Stimulated activated CD4-positive, alpha-beta T cell treated with anti-CD3 and anti-CD28 coated beads, TNF-alpha, amount 100 ng/mL, for 1 hour (primary cell): ENCODE measurements around the gene HS3ST5.
"Not testable (repeated sequence)": the region's sequence is repeated elsewhere in the genome, so short reads cannot be mapped to it uniquely, and the experiment has no call there.

Experiments
- DNase-seq, 3 donors: peaks; one replicate each; pipeline ENCODE4 v3.0.0-alpha.2; 2020; ENCODE audit warnings: low read depth in 3 of 3, low spot score in 1 of 3

HS3ST5 gene

DNA sequence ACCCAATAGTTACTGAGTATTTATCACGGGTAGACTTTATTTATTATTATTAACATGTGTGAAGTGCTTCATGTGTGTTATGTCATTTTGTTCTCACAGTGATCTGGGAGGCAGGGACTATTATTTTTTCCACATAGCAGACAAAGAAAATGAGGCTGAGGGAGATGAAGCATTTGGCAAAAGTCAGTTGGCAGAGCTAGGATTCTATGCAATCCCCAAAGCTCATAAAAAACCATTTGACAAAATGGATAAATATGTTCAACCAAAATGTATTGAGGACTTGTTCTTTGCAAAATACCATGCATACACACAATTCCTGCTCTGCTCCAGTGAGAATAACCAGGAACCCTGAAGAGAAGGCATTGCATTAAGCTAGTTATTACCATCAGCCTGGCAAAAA, 184.4 kb downstream of the HS3ST5 start:
- no peak for DNase-seq

DNA sequence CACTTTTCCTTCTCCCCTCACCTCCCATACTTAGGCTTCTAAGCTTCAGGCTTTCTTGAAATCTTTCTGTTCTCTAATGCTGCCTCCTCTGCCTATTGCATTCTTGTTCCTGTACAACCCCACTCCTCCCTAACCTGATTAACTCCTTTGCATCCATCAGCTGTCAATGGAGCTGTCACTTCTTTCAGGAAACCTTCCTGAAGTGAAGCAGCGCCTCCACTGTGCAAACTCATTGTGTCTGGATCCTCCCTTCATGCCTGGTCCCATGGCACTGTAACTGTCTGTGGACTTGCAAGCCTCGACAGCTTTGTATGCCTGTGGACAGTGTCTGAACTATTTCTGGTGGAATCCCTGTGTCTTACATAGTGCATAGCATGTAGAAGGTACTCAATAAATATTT, 185.0 kb downstream of the HS3ST5 start:
- no peak for DNase-seq

DNA sequence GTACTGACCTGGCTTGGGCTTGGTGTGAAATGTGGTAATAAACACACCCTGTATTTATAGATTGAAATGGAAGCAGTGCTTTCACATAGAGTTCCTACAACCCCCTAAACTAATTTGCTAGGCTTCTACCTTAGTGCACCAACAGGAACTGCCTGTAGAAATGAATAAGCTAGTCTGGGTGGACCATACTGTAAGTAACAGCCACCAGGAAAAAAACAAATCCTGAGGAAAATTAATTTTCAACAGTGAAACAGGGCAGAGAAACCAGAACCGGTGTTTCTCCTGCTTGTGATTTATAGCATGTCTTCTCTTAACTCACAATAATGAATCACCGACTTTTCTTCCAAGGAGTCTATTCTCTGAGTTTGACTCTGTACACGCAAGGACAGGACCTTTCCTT, 187.1 kb downstream of the HS3ST5 start:
- DNase-seq: no peak

DNA sequence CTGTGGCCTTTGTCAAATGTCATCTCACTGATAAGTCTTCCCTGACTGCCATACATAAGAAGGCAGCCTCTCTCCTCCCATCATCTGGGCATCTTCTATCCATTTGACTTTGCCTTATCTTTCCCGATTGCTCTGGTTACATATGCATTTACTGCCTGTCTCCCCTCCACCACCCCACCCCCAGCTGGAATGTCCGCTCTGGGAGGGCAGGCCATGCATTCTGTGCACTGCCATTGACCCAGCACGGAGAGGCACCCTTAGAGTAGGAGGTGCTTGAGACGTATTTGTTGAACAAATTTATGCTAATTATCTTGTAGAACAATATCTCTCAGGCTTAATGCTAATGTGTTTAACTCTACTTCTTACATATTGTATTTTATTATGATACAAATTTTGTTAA, 188.0 kb downstream of the HS3ST5 start:
- no peak for DNase-seq

DNA sequence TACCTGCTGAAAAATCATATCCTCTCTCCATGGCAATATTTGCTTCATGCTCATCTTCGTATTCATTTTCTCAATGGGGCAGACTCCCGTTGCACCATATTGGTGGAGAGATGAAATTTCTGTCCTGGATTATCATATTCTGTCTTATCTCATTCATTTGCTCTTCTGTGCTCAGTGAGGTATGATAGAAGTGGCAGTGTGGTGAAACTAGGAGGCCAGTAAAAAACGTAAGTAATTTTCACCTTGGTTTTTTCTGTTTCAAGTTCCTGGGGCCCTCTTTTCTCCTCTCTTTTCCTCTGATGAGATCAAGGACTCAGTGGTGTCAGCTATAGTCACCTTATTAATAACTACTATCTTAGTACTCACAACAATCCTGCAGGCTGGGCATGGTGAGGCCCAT, 189.4 kb downstream of the HS3ST5 start:
- DNase-seq: no peak

DNA sequence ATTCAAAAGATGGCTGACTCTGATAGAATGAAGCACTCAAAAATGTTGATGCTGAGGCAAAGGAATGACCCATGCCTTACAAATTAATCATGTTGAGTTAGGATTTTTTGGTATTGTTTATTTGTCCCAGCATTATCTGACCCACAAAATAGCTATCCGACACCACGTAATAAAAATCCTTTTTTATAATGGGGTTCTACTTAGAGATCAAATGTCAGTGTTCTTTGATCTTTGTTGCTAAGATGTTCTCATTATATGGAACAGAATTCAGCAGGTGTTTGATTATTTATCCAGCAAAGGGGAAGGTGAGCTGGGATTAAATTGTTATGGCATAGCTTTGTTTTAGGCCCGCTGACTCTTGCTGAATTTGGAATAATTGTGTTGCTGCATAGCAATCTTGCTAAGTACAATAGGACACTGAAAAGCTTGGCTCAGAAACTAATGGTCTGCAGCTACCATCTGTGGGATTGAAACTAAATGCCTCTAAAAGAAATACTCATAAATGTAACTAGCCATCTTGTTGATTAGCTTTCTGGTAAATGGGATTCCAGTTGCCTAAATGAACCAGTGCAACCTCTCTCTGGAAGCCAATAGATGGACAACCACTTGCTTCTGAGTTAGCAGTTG, 191.6 kb downstream of the HS3ST5 start:
- DNase-seq: no peak

DNA sequence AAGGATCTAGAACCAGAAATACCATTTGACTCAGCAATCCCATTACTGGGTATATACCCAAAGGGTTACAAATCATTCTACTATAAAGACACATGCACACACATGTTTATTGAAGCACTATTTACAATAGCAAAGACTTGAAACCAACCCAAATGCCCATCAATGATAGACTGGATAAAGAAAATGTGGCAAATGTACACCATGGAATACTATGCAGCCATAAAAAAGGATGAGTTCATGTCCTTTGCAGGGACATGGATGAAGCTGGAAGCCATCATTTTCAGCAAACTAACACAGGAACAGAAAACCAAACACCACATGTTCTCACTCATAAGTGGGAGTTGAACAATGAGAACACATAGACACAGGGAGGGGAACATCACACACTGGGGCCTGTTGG, 193.6 kb downstream of the HS3ST5 start:
- not testable (repeated sequence) for DNase-seq

DNA sequence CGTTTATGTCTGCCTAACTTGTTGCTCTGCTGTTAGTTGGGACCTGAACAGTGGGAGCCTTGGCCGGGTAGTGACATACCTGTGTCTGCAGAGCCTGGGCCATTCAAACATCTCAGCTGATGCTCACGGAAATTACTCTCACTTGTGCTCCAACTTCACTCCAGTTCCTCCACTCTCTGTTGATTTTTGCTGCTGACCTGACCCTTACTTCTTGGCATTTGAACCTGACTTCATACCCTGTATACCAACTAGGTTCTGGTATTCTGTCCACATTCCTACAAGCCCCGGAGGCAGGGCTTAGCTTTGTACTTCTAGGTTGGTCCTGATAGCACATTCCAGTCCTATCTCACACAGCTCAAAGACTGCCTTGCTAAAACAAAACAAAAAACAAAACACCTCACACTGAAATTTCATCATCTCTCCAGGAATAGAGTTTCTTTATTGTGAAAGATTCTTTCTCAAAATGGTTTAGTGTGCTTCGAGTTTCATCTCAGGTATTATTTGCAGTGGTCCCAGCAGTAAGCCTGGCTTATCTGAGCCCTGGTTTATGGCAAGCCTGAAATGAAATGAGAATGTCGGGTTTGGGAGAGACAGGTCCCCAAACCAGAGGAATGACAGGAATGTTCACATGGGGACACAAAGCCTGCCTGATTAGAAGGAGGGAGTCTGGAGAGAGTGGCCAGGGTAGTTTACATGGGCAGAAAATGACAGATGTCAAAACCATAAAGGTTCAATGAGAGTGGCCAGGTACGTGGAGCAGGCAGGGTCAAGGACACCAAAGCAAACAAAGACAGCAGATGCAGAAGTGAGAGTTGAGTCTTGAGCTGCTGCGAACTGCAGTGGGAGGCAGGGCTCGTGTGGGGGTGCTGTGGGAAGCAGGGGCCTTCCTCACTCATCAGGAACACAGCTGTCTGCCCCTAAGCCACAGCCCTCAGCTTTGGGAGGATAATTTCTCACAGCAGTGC, 197.7 kb downstream of the HS3ST5 start:
- DNase-seq: no peak

DNA sequence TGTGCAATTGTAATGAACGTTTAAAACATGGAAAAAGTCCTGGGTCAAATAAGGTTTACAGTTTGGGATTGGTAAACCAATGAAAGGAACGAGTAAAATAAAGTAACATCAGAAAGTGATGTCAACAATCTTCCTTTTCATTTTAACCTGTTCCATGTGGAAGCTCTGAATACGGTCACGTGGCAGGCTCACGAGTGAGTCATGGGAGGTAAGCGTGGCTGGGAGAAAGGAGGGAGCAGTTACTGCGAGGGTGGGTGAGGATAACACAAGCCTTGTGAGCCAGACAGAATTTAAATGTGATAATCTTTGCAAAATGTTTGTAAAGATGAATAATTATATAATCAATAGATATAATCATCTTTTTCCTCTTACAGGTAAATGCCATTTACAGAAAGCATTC, 200.6 kb downstream of the HS3ST5 start:
- DNase-seq: no peak

DNA sequence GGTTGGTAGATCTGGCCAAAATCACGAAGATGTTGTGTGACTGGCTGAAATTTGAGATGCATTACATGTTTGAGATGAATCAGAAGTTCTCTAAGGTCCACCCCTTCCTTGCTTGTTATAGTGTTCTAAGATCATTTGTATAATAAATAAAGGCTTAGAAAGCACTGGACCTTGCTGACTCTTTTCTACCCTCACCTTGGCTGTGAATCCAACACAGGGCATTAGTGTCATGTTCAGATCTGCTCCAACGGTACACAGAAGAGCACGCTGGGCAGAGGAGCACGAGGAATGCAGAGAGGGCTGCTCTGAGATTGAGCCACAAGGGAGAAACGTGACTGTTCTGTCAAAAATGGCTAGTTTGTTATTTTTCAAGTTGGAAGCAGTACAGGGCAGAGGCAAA, 202.4 kb downstream of the HS3ST5 start:
- no peak for DNase-seq

DNA sequence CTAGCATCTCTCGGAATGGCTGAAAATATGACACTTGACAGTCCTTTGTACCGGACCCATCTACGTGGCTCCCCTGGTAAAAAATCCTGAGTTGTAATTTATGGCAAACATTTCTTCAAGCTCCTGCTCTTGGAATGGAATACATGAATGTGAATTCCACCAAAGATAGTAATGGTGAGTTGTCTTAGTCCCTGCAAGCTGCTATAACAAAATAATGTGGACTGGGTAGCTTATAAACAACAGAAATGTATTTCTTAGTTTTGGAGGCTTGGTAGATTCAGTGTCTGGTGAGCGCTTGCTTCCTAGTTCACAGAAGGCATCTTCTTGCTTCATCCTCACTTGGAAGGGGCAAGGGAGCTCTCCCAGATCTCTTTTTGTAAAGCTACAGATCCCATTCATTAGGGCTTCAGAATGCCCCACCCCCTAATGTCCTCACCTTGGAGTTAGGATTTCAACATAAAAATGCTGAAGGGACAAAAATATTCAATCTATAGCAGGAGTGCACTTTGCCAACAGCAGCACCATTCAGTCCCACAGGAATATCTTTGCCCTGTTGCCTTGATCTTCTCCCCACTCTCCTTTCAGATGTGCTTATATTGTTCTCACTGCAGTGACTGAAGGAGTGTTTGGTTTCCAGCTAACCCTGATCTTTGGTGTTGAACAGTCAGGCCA, 204.1 kb downstream of the HS3ST5 start:
- DNase-seq: no peak

DNA sequence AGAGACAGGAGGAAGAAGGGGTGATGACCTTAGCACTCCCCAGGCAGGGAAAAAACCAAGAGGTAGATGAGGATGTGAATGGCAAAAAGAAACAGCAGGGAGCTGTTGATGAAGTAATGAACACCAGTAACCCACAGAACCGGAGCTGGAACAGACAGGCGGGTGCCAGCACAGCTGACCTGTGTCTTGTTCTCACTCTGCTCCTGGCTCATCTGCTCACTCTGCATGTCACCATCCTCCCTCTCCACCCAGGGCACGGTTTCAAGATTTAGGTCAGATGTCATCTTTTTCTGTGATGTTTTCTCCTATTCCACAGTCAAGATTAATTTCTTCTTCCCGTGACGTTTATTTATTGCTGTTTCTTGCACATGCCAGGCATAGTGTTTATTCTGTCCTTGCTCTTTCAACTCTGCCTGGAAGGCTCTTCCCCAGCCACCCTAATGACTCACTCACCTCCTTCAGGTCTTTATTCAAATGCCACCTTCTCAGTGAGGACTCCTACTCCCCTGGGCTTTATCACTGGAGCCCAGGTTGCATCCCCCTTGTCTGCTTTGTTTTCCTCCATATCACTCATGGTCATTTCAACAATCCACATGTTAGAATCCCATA, 207.4 kb downstream of the HS3ST5 start:
- no peak for DNase-seq

DNA sequence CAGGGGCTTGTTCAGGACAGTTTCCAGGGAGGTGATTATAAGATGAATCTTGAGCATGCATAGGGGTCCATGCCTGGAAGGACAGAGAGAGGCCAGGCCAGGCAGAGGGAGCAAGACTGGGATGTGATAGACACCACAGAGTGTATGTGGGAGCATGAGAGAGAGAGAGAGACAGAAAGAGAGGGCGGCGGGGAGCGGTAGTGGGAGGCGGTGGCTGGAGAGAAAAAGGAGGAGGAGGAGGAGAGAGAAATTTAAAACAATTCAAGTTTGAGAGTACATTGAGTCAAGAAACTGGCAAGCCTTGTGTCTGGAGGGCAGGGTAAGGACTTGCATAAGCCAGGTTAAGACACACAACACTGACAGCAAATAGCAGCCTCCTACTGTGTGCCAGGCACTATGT, 209.0 kb downstream of the HS3ST5 start:
- no peak for DNase-seq

DNA sequence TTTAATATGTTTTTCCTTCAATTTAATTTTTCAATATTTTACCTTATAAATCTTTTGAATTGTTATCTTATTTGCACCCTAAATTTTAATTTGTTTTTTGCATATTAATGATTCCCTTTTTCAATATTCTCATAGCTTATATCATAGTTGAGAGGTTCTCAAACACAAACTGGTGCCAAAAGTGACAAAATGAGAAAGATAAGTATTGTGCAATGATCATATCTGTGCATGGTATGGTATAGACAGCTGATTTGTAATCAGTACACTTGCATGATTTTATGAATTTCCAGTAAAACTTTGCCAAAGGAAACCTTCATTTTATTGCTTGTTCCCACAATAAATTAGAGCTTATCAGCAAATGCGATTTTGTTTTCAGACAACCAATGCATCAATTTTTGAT, 210.9 kb downstream of the HS3ST5 start:
- DNase-seq: no peak

DNA sequence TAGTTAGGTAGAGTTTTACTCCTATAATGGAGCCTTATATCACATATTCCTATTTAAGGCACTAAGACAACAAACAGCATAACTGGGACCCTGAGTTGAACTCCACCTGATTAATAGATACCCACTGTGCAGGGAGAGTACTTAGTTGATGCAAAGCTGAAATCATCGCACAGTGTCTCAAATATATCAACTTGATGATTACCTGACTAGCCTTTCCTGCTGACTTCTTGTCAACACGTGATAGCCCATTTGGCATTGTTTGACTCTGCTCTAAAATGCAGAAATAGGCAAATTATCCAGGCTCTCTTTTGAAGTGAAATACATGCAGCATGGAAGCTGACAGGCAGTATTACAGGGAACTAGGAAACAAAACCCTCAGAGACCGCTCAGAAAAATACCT, 217.2 kb downstream of the HS3ST5 start:
- no peak for DNase-seq

DNA sequence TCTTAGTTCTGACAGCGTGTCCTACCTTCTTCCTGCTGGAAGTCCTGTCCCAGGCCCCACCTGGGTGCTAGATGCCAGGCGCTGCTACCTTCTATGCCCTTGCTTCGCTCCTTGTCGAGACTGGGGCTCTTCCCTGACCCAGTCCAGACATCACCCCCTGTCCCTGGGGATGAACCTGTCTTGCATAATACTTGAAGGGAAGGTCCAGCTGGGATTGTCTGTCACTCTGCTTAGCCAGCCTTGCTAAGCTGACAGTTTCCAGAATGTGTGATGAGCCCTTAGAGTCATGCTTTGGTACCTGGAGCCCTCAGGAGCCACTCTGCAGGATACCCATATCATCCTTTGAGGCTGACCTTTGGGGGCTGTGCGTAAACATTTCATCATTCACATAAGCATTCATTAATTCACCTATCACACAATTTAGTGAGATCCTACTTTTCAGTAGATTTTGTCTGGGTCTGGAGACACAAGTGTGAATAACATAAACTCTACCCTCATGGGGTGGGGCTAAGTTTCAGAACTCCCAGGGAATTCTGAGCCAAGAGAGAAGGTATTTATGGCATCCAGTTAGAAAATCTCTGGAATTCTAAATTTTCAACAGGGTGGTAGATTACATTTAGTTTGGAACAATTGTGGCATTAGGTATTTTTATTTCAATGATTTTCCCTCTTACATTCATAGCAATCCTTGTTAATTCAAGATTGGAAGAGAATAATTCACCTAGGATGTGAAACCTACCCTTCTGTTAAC, 220.7 kb downstream of the HS3ST5 start:
- DNase-seq: no peak

DNA sequence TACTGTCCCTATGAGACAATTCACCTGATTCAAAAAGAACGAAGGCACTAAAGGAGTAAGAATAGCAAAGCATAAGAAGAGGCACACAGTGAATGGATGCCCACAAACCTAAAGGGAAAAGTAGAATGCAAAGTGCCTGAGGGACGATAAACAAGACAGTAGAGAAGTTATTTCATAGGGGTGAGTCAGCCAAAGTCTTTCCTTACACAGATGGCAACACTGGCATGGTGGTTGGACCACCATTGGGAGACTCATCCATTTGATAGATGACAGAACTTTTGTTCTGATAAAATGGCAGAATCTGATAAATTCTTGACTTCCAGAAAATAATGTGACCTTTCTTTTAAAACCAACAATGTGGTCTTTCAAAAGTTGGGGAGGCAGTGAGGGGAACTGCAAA, 223.8 kb downstream of the HS3ST5 start:
- DNase-seq: no peak

DNA sequence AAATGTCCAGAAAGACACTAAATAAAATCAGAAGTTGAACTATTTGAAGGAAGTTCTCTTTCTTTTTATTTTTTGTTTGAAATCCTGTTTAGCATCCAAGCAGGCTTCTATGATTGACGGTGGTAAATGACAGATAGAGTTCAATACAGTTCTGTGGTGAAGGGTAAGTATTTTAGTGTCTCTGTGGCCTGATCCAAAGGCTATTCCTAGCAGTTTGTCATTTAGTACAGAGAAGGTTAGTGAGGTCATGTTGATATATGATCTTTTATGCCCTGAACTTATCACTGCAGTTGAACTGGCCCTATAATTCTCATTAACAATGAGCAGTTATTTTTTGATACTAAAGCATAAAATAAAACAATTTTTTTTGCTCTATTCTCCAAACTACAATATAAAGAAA, 227.2 kb downstream of the HS3ST5 start:
- no peak for DNase-seq

DNA sequence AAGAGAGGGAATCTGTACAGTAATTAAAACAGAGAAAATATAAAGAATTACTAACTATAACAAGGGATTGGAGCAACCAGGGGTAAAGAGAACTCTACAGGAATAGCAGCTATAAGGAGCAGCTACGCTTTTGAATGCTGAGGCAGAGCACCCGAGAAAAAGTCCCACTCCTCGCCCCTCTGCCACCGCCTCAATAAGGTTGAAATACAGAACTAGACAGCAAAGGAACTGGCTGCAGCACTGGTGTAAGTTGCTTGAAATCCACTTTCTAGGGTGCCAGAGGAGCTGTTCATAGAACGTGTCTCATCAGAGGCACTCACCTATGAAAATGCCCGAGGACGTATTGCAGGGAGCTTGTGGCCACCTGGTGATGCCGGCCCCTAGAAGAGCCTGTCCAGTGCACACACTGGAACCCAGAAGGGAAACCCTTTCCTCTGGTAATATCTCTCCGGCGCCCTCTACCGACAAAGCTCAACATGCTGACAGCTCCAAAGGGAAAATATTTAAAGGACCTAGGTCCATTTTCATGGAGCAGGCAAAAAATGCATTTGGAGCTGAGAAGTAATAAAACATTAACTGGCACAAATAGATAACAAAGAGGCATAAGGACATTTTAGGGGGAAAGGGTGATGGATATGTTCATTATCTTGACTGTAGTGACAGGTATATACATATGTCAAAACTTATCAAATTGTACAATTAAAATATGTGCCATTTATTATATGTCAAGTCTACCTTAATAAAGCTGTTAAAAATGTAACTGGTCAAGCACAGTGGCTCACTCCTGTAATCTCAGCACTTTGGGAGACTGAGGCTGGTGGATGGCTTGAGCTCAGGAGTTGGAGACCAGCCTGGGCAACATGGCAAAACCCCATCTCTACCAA, 234.5 kb downstream of the HS3ST5 start:
- peak in 1 of 3 donors; percentile 7 for DNase-seq

DNA sequence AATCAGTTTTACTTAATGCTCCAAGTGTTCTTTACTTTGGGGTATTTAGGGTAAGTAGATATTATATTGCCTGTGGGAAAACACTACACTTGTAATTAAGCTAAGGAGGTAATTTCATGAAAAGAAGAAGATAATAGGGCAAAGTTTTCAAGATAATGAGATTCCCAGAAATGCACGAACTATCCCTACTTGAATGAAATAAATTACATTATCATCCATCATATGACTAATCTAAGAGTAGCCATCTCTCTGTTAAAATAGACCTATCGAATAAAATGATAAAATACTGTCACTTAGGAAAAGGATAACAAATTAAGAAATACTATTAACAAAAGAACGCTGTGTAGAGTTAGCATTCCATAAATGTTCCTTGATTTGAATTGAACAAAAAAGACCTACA, 236.8 kb downstream of the HS3ST5 start:
- DNase-seq: no peak
